Ishikawa (cell line): ENCODE data around the gene CAMTA1.

Experiments used
- CEBPB ChIP-seq: IDR thresholded peaks from 2 replicates; pipeline ENCODE4 v1.6.1; 2012
- CREB1 ChIP-seq: IDR thresholded peaks from 2 replicates; pipeline ENCODE4 v1.6.1; 2012; ENCODE audit warnings: low read depth
- EGR1 ChIP-seq: IDR thresholded peaks from 2 replicates; pipeline ENCODE4 v1.6.1; 2012
- EP300 ChIP-seq: IDR thresholded peaks from 2 replicates; pipeline ENCODE4 v1.6.1; 2012; ENCODE audit warnings: borderline replicate concordance
- FOXM1 ChIP-seq: IDR thresholded peaks from 2 replicates; pipeline ENCODE4 v1.6.1; 2012; ENCODE audit warnings: low read depth, borderline replicate concordance
- MAX ChIP-seq: IDR thresholded peaks from 2 replicates; pipeline ENCODE4 v1.6.1; 2012
- NFIC ChIP-seq: IDR thresholded peaks from 2 replicates; pipeline ENCODE4 v1.6.1; 2012
- RAD21 ChIP-seq: IDR thresholded peaks from 2 replicates; pipeline ENCODE4 v1.6.1; 2012; ENCODE audit warnings: low read depth
- REST ChIP-seq: IDR thresholded peaks from 2 replicates; pipeline ENCODE4 v1.6.1; 2012; ENCODE audit warnings: low read depth, mild to moderate bottlenecking
- TAF1 ChIP-seq: IDR thresholded peaks from 2 replicates; pipeline ENCODE4 v1.6.1; 2012; ENCODE audit warnings: low read depth, mild to moderate bottlenecking
- TCF12 ChIP-seq: IDR thresholded peaks from 2 replicates; pipeline ENCODE4 v1.6.1; 2012; ENCODE audit warnings: low read depth
- TEAD4 ChIP-seq: IDR thresholded peaks from 2 replicates; pipeline ENCODE4 v1.6.1; 2012
- USF1 ChIP-seq: IDR thresholded peaks from 2 replicates; pipeline ENCODE4 v1.6.1; 2012
- YY1 ChIP-seq: IDR thresholded peaks from 2 replicates; pipeline ENCODE4 v1.6.1; 2012; ENCODE audit warnings: low read depth
- ZBTB7A ChIP-seq: IDR thresholded peaks from 2 replicates; pipeline ENCODE4 v1.6.1; 2012; ENCODE audit warnings: low read depth

Gene CAMTA1

GRCh38 chr1:7136166-7136953, 351.1 kb downstream of the CAMTA1 start:
- TF ChIP-seq USF1 (no peak), RAD21 (no peak), TAF1 (no peak), EP300 (no peak), TCF12 (no peak), CREB1 (no peak), ZBTB7A (no peak), FOXM1 (no peak), MAX (no peak), CEBPB (no peak), TEAD4 (no peak), REST (no peak), YY1 (no peak), EGR1 (no peak), NFIC (no peak)

GRCh38 chr1:7140251-7140650, 355.0 kb downstream of the CAMTA1 start:
- TF ChIP-seq EP300 (no peak), YY1 (no peak), CREB1 (no peak), MAX (no peak), EGR1 (no peak), TEAD4 (no peak), REST (no peak), ZBTB7A (no peak), USF1 (no peak)

- TF ChIP-seq CEBPB, result no peak
- TF ChIP-seq ZBTB7A, result no peak
- TF ChIP-seq MAX, result no peak
- TF ChIP-seq EGR1, result no peak
- no peak for TF ChIP-seq CREB1
- TF ChIP-seq YY1, result no peak
- no peak for TF ChIP-seq FOXM1
- TF ChIP-seq NFIC, result no peak
- no peak for TF ChIP-seq TEAD4
- no peak for TF ChIP-seq TAF1
- TF ChIP-seq EP300, result no peak
- no peak for TF ChIP-seq REST
- no peak for TF ChIP-seq USF1
Observed at GRCh38 chr1:7145947-7146346, 360.7 kb downstream of the CAMTA1 start.

- TF ChIP-seq ZBTB7A (no peak), TEAD4 (no peak), TAF1 (no peak), FOXM1 (no peak), EP300 (no peak), RAD21 (no peak), USF1 (no peak), CREB1 (no peak), EGR1 (no peak), TCF12 (no peak), REST (no peak), CEBPB (no peak), YY1 (no peak)
Observed at GRCh38 chr1:7146710-7147109, 361.5 kb downstream of the CAMTA1 start.
